Common myeloid progenitor, CD34-positive (primary cell): ENCODE measurements around the gene RASSF5.
A peak's percentile ranks its signal among the peaks of the same experiment; 100 is the strongest.

ENCODE experiments used
- CTCF ChIA-PET: fragments of 350-600 bp; sonication (Branson Sonifier 250); formaldehyde crosslinking; loops from one replicate; lab custom pipeline; 2021; ENCODE audit warnings: antibody characterized with exemption; lab: Charles Lee
- POLR2A ChIA-PET: fragments of 350-600 bp; sonication (Branson Sonifier 250); formaldehyde crosslinking; loops from one replicate; lab custom pipeline; 2021; ENCODE audit warnings: antibody characterized with exemption; lab: Charles Lee
- DNase-seq, 3 donors: peaks; one replicate each; pipeline versions ENCODE4 v3.0.0 to v3.0.0-alpha.2; 2013
- H3K27ac ChIP-seq, 2 experiments: 1 replicate in 1 of 2; 2 replicates in 1 of 2; pipeline ENCODE4 v1.7.0; 2013; ENCODE audit warnings: inconsistent platforms in 2 of 2, low read length in 2 of 2, mild to moderate bottlenecking in 2 of 2, low read depth in 1 of 2, moderate library complexity in 1 of 2; ENCODE audit not compliant: severe bottlenecking in 2 of 2, insufficient read depth in 1 of 2, poor library complexity in 1 of 2
- H3K27me3 ChIP-seq, 5 experiments: replicated peaks in 2 of 5; 1 replicate in 3 of 5; 2 replicates in 2 of 5; pipeline versions ENCODE4 v1.6.1 to v1.7.0; 2013; ENCODE audit warnings: low read length in 4 of 5, mild to moderate bottlenecking in 2 of 5, moderate library complexity in 2 of 5, inconsistent platforms in 1 of 5; ENCODE audit not compliant: insufficient read depth in 5 of 5, control insufficient read depth in 4 of 5
- H3K36me3 ChIP-seq, 4 experiments: 1 replicate in 2 of 4; 2 replicates in 2 of 4; pipeline versions ENCODE4 v1.6.1 to v1.7.0; 2013; ENCODE audit warnings: low read length in 3 of 4, control low read depth in 1 of 4, mild to moderate bottlenecking in 1 of 4; ENCODE audit not compliant: control insufficient read depth in 4 of 4, insufficient read depth in 4 of 4
- H3K4me1 ChIP-seq, 4 experiments: 1 replicate in 3 of 4; 2 replicates in 1 of 4; pipeline versions ENCODE4 v1.6.1 to v1.7.1; 2013; ENCODE audit warnings: low read length in 3 of 4, mild to moderate bottlenecking in 3 of 4, control low read depth in 1 of 4, inconsistent platforms in 1 of 4, moderate library complexity in 1 of 4; ENCODE audit not compliant: control insufficient read depth in 4 of 4, insufficient read depth in 4 of 4; ENCODE audit errors: control extremely low read depth in 1 of 4
- H3K4me3 ChIP-seq, 7 experiments: 1 replicate in 4 of 7; 2 replicates in 3 of 7; pipeline versions ENCODE4 v1.5.1 to v1.7.0; 2013; ENCODE audit warnings: mild to moderate bottlenecking in 7 of 7, low read length in 6 of 7, moderate library complexity in 6 of 7, inconsistent platforms in 2 of 7, low read depth in 2 of 7, control low read depth in 1 of 7; ENCODE audit not compliant: insufficient read depth in 4 of 7, control insufficient read depth in 1 of 7; ENCODE audit errors: extremely low read depth in 1 of 7
- H3K9me3 ChIP-seq, 5 experiments: 1 replicate in 4 of 5; 2 replicates in 1 of 5; pipeline versions ENCODE4 v1.6.1 to v1.7.1; 2013; ENCODE audit warnings: low read length in 4 of 5, mild to moderate bottlenecking in 2 of 5, inconsistent platforms in 1 of 5, low read depth in 1 of 5, moderate library complexity in 1 of 5; ENCODE audit not compliant: control insufficient read depth in 4 of 5, insufficient read depth in 2 of 5; ENCODE audit errors: control extremely low read depth in 1 of 5
- WGBS: methylation state at CpG from one replicate; pipeline ENCODE4 v1.1.5; 2013; ENCODE audit not compliant: insufficient coverage; 5-methylcytosine and 5-hydroxymethylcytosine counted together

RASSF5 gene

GRCh38 chr1:206583707-206584648 lies 76.6 kb downstream of the RASSF5 start:
- H3K36me3 ChIP-seq: peaks cover 13 to 69% (median 50%) of the 10 kb centered on the region in 4 experiments
- no peak overlapping the region for H3K27ac ChIP-seq
- ChIA-PET CTCF (interaction anchor here (0.7 to 19.1 kb wide), 30 partner anchors 9 to 125 kb away, joined by 3 to 395 read pairs (median 7); partner anchors contain the start of genes EIF2D and RASSF5), POLR2A (interaction anchor here (0.8 to 1.7 kb wide), 3 partner anchors 26 to 94 kb away, joined by 3 to 10 read pairs (median 3); no protein-coding TSS in a partner anchor)
- no peaks in the 10 kb centered on the region for H3K9me3 ChIP-seq
- H3K27me3 ChIP-seq: no peaks in the 10 kb centered on the region
- H3K4me1 ChIP-seq: peaks cover 19 to 43% (median 38%) of the 10 kb centered on the region in 4 experiments
- WGBS: 95% methylated on average over 14 of the region's 16 CpGs
- H3K4me3 ChIP-seq: no peak overlapping the region
- DNase-seq: peak; percentile 69 to 79 (median 72)

- Histone ChIP-seq H3K4me1 (peaks cover 13 to 36% (median 30%) of the 10 kb centered on the region in 4 experiments), H3K36me3 (peaks cover 16 to 76% (median 53%) of the 10 kb centered on the region in 4 experiments), H3K9me3 (no peaks in the 10 kb centered on the region), H3K4me3 (no peak overlapping the region), H3K27ac (no peak overlapping the region), H3K27me3 (no peaks in the 10 kb centered on the region)
- DNase-seq: no peak
- 96% methylated on average over 4 of the region's 4 CpGs for WGBS
- ChIA-PET POLR2A (no interaction called here), CTCF (interaction anchor here (1.0 to 19.1 kb wide), 21 partner anchors 8 to 123 kb away, joined by 3 to 395 read pairs (median 7); partner anchors contain the start of gene RASSF5)
Measured at GRCh38 chr1:206584683-206585082, 77.4 kb downstream of the RASSF5 start.

- no peaks in the 10 kb centered on the region for H3K27me3 ChIP-seq
- CTCF ChIA-PET: interaction anchor here (0.9 to 19.1 kb wide), 17 partner anchors 12 to 126 kb away, joined by 3 to 395 read pairs (median 5); partner anchors contain the start of genes IKBKE and RASSF5
- WGBS: 90% methylated on average over 9 of the region's 13 CpGs
- H3K36me3 ChIP-seq: peaks cover 19 to 88% (median 69%) of the 10 kb centered on the region in 4 experiments
- H3K4me1 ChIP-seq: peaks cover 4 to 16% (median 10%) of the 10 kb centered on the region in 4 experiments
- H3K27ac ChIP-seq: no peak overlapping the region
- DNase-seq: no peak
- no peaks in the 10 kb centered on the region for H3K9me3 ChIP-seq
- POLR2A ChIA-PET: interaction anchor here (0.7 kb wide), 1 partner anchor 42 kb away, joined by 5 read pairs; no protein-coding TSS in a partner anchor
- no peak overlapping the region for H3K4me3 ChIP-seq
Measured at GRCh38 chr1:206586501-206587445, 79.4 kb downstream of the RASSF5 start.

- 93% methylated on average over 13 of the region's 14 CpGs for WGBS
- Histone ChIP-seq H3K36me3 (peaks cover 22 to 96% (median 74%) of the 10 kb centered on the region in 4 experiments), H3K9me3 (no peaks in the 10 kb centered on the region), H3K4me1 (peaks cover 0 to 6% (median 3%) of the 10 kb centered on the region in 4 experiments), H3K4me3 (no peak overlapping the region), H3K27ac (no peak overlapping the region), H3K27me3 (no peaks in the 10 kb centered on the region)
- no peak for DNase-seq
- POLR2A ChIA-PET: no interaction called here
- CTCF ChIA-PET: interaction anchor here (0.9 to 19.1 kb wide), 10 partner anchors 12 to 117 kb away, joined by 3 to 395 read pairs (median 4); partner anchors contain the start of genes IKBKE and RASSF5
Measured at GRCh38 chr1:206587904-206588303, 80.6 kb downstream of the RASSF5 start.

GRCh38 chr1:206588492-206588891 lies 81.2 kb downstream of the RASSF5 start:
- Histone ChIP-seq H3K27me3 (no peaks in the 10 kb centered on the region), H3K4me3 (no peak overlapping the region), H3K36me3 (peaks cover 23 to 97% (median 75%) of the 10 kb centered on the region in 4 experiments), H3K4me1 (peaks cover 0 to 1% (median under 1%) of the 10 kb centered on the region in 4 experiments), H3K27ac (no peak overlapping the region), H3K9me3 (no peaks in the 10 kb centered on the region)
- ChIA-PET POLR2A (no interaction called here), CTCF (interaction anchor here (1.0 to 19.1 kb wide), 5 partner anchors 13 to 109 kb away, joined by 4 to 395 read pairs (median 5); no protein-coding TSS in a partner anchor)
- WGBS: 86% methylated on average over 4 of the region's 6 CpGs
- no peak for DNase-seq

GRCh38 chr1:206589206-206589605 lies 81.9 kb downstream of the RASSF5 start:
- ChIA-PET CTCF (interaction anchor here (1.0 to 19.1 kb wide), 3 partner anchors 29 to 110 kb away, joined by 4 to 395 read pairs (median 5); no protein-coding TSS in a partner anchor), POLR2A (no interaction called here)
- Histone ChIP-seq H3K4me1 (no peaks in the 10 kb centered on the region), H3K27ac (no peak overlapping the region), H3K27me3 (no peaks in the 10 kb centered on the region), H3K4me3 (no peak overlapping the region), H3K9me3 (no peaks in the 10 kb centered on the region), H3K36me3 (peaks cover 22 to 97% (median 76%) of the 10 kb centered on the region in 4 experiments)
- no peak for DNase-seq
- 100% methylated on average over 6 of the region's 7 CpGs for WGBS
